Endothelial cell of umbilical vein (primary cell): ENCODE results near the gene ZSWIM6. TPM values are rescaled to one million over a fixed set of nuclear protein-coding genes. Genes with fewer than 3 reads are reported as not detected.

Source experiments
- BruUV-seq: library from RNA; stranded (reverse); fragments of 400-500 nt; replicated peaks from 2 replicates; lab custom pipeline; 2021; lab: Mats Ljungman, UMichigan
- CTCF ChIA-PET: fragments of 300-600, 350-600 bp; sonication (Branson Sonifier 250); formaldehyde crosslinking; loops from one replicate; lab custom pipeline; 2021; ENCODE audit warnings: antibody characterized with exemption, inconsistent platforms; lab: Charles Lee
- POLR2A ChIA-PET: fragments of 300-600, 350-600 bp; sonication (Branson Sonifier 250); formaldehyde crosslinking; loops from one replicate; lab custom pipeline; 2021; ENCODE audit warnings: antibody characterized with exemption, inconsistent platforms; lab: Charles Lee
- DNase-seq: peaks from one replicate; pipeline ENCODE4 v3.0.0-alpha.2; 2011; ENCODE audit warnings: low read depth, low spot score
- FAIRE-seq: peaks from 2 replicates; lab custom pipeline; 2011; peaks lifted over from hg19 to GRCh38; lab: Jason Lieb, UNC
- H2AFZ ChIP-seq: 2 replicates; pipeline ENCODE4 v1.6.0; 2012; ENCODE audit warnings: low read depth, low read length, control low read depth, inconsistent platforms
- H3K27ac ChIP-seq: 2 replicates; pipeline ENCODE4 v1.5.1; 2011; ENCODE audit warnings: low read depth, mild to moderate bottlenecking, control low read depth, low read length, moderate library complexity; ENCODE audit not compliant: insufficient read depth
- H3K27me3 ChIP-seq, 2 experiments: 2 replicates each; pipeline versions ENCODE4 v1.6.0 to v1.6.1; 2011; ENCODE audit warnings: low read length in 2 of 2, mixed read lengths in 1 of 2; ENCODE audit not compliant: control insufficient read depth in 2 of 2, insufficient read depth in 2 of 2
- H3K36me3 ChIP-seq, 2 experiments: 2 replicates in 1 of 2; 3 replicates in 1 of 2; pipeline ENCODE4 v1.5.1; 2011; ENCODE audit warnings: low read length in 2 of 2, mild to moderate bottlenecking in 1 of 2, moderate library complexity in 1 of 2; ENCODE audit not compliant: control insufficient read depth in 2 of 2, insufficient read depth in 2 of 2; ENCODE audit errors: extremely low read depth in 1 of 2
- H3K4me1 ChIP-seq: 3 replicates; pipeline ENCODE4 v1.5.1; 2011; ENCODE audit warnings: mild to moderate bottlenecking, low read length; ENCODE audit not compliant: control insufficient read depth, insufficient read depth; ENCODE audit errors: extremely low read depth
- H3K4me2 ChIP-seq: 2 replicates; pipeline ENCODE4 v1.6.1; 2011; ENCODE audit warnings: low read length, control low read depth, mixed read lengths; ENCODE audit not compliant: insufficient read depth
- H3K4me3 ChIP-seq, 3 experiments: fragments of 200-600 bp in 1 of 3; sonication (generic), shearing (Covaris generic) in 1 of 3; replicated peaks in 1 of 3; 2 replicates each; pipeline ENCODE4 v1.5.1; 2011 to 2016; ENCODE audit warnings: control low read depth in 3 of 3, low read length in 3 of 3, mild to moderate bottlenecking in 2 of 3, inconsistent platforms in 1 of 3, low read depth in 1 of 3, moderate library complexity in 1 of 3; ENCODE audit not compliant: insufficient read depth in 1 of 3
- H3K79me2 ChIP-seq: 2 replicates; pipeline ENCODE4 v1.6.0; 2012; ENCODE audit warnings: low read length, inconsistent platforms; ENCODE audit not compliant: control insufficient read depth, insufficient read depth
- H3K9ac ChIP-seq: replicated peaks from 2 replicates; pipeline ENCODE3; 2011; ENCODE audit warnings: low read length, control low read depth; ENCODE audit not compliant: insufficient read depth; ENCODE audit errors: extremely low read depth
- H3K9me1 ChIP-seq: replicated peaks from 3 replicates; pipeline ENCODE4 v1.6.0; 2011; ENCODE audit warnings: mild to moderate bottlenecking, low read length; ENCODE audit not compliant: control insufficient read depth, insufficient read depth; ENCODE audit errors: extremely low read depth
- H3K9me3 ChIP-seq: replicated peaks from 2 replicates; pipeline ENCODE4 v1.5.1; 2012; ENCODE audit warnings: low read length, inconsistent platforms; ENCODE audit not compliant: control insufficient read depth, insufficient read depth
- H4K20me1 ChIP-seq: replicated peaks from 2 replicates; pipeline ENCODE3; 2011; ENCODE audit warnings: mild to moderate bottlenecking, low read length; ENCODE audit not compliant: control insufficient read depth, insufficient read depth; ENCODE audit errors: extremely low read depth
- CTCF ChIP-seq, 2 donors: IDR thresholded peaks; 1 replicate in 1 of 2; 2 replicates in 1 of 2; pipeline ENCODE4 v1.5.1; 2011; ENCODE audit warnings: low read length in 2 of 2, mild to moderate bottlenecking in 2 of 2, moderate library complexity in 2 of 2, control low read depth in 1 of 2, inconsistent platforms in 1 of 2, low read depth in 1 of 2; ENCODE audit not compliant: insufficient read depth in 1 of 2; ENCODE audit errors: extremely low read depth in 1 of 2
- EZH2 ChIP-seq: IDR thresholded peaks from 2 replicates; pipeline ENCODE4 v1.6.1; 2012; ENCODE audit warnings: borderline replicate concordance, low read depth, mild to moderate bottlenecking, moderate library complexity, low read length, inconsistent platforms; ENCODE audit not compliant: severe bottlenecking
- FOS ChIP-seq: IDR thresholded peaks from 2 replicates; pipeline ENCODE4 v1.6.1; 2011; ENCODE audit warnings: mild to moderate bottlenecking, low read length, moderate library complexity, borderline replicate concordance; ENCODE audit not compliant: insufficient read depth
- GATA2 ChIP-seq: IDR thresholded peaks from 2 replicates; pipeline ENCODE4 v1.7.0; 2011; ENCODE audit warnings: low read depth, mild to moderate bottlenecking, moderate library complexity, mixed read lengths, low read length; ENCODE audit not compliant: insufficient read length, insufficient read depth
- JUN ChIP-seq: IDR thresholded peaks from 2 replicates; pipeline ENCODE4 v1.6.1; 2011; ENCODE audit warnings: borderline replicate concordance, low read depth; ENCODE audit not compliant: insufficient read length, insufficient read depth
- MAX ChIP-seq: IDR thresholded peaks from 2 replicates; pipeline ENCODE4 v1.6.1; 2011; ENCODE audit not compliant: insufficient read depth, insufficient read length
- MYC ChIP-seq: IDR thresholded peaks from one replicate; pipeline ENCODE4 v1.6.1; 2011; ENCODE audit warnings: mild to moderate bottlenecking, low read depth, low read length
- POLR2A ChIP-seq: IDR thresholded peaks from 2 replicates; pipeline ENCODE4 v1.6.1; 2012; ENCODE audit warnings: low read depth, mild to moderate bottlenecking, control low read depth, low read length
- POLR2AphosphoS5 ChIP-seq: IDR thresholded peaks from 2 replicates; pipeline ENCODE4 v1.6.1; 2012; ENCODE audit warnings: low read depth, mild to moderate bottlenecking, control low read depth, low read length, moderate library complexity; ENCODE audit not compliant: insufficient read depth
- dilution Hi-C: fragments of 300-500 bp; cut with MboI; formaldehyde crosslinking; loops from one replicate; pipeline ENCODE4 v1.15.0; 2019; ENCODE audit warnings: low sequenced_read_pairs; ENCODE audit not compliant: extremely low pct_ligation_motif_present
- intact Hi-C: fragments of 100-400 bp; cut with micrococcal nuclease; formaldehyde crosslinking; loops from one replicate; pipeline ENCODE4 v1.10.0; 2022
- polyA plus RNA-seq, 4 experiments: library from polyadenylated mRNA; depleted of rRNA in 3 of 4; stranded (reverse) in 3 of 4; unstranded in 1 of 4; fragments of >200 nt; gene quantifications; 2 replicates each; pipeline versions ENCODE4 v1.2.1 to v1.2.3, GENCODE V29; 2011 to 2012; ENCODE audit warnings: missing spikeins in 1 of 4
- total RNA-seq: library from RNA; stranded (reverse); gene quantifications from 2 replicates; pipeline ENCODE4 v1.2.3, GENCODE V29; 2021

ZSWIM6 gene
- total and polyA plus RNA-seq, 2 donors (not counting 3 experiments of a cell fraction or from before 2014, with no cell fraction given): 14.9 to 25.3 TPM

GRCh38 chr5:61366497-61367240 is 34.6 kb downstream of the ZSWIM6 start:
- H3K36me3 ChIP-seq: no peaks in the 10 kb centered on the region
- H3K9ac ChIP-seq: no peak overlapping the region
- BruUV-seq: no TSS peak
- FAIRE-seq (no peak), DNase-seq (no peak)
- H3K79me2 ChIP-seq: peaks cover 96% of the 10 kb centered on the region
- TF ChIP-seq GATA2 (no peak), MAX (no peak), POLR2A (no peak), FOS (no peak), CTCF (IDR thresholded peaks at IDR 0.05; ENCODE audit: extremely low read depth in 1 of 2, insufficient read depth in 1 of 2, low read depth in 1 of 2, low read length in 2 of 2) (no peak), EZH2 (no peak), JUN (no peak), POLR2AphosphoS5 (no peak), MYC (no peak)
- H3K27me3 ChIP-seq: no peaks in the 10 kb centered on the region
- intact Hi-C loops (no loop called here), dilution Hi-C loops (no loop called here)
- peaks cover 5% of the 10 kb centered on the region for H4K20me1 ChIP-seq
- no peak overlapping the region for H3K27ac ChIP-seq
- POLR2A ChIA-PET: no interaction called here
- no peak overlapping the region for H2AFZ ChIP-seq
- H3K4me1 ChIP-seq: peaks cover 5% of the 10 kb centered on the region
- H3K9me3 ChIP-seq: no peaks in the 10 kb centered on the region
- H3K4me3 ChIP-seq: no peak overlapping the region
- H3K9me1 ChIP-seq: peaks cover 2% of the 10 kb centered on the region
- no peak overlapping the region for H3K4me2 ChIP-seq
- CTCF ChIA-PET: interaction anchor here (1.0 to 1.1 kb wide), 2 partner anchors 13 to 21 kb away, joined by 3 read pairs; no protein-coding TSS in a partner anchor
